ENCODE results near the gene ABCA7. TPM values are rescaled to one million over a fixed set of nuclear protein-coding genes. Genes with fewer than 3 reads are reported as not detected.

The ABCA7 gene
- total RNA-seq, 2 experiments from 2014 or later, result 114 to 118 TPM

GRCh38 chr19:991174-991931 lies 48.6 kb upstream of the ABCA7 start:
- H3K4me1 ChIP-seq (ENCODE audit: insufficient read depth, low read length), result peaks cover 13% of the 10 kb centered on the region
- peak; percentile 72 for ATAC-seq (ENCODE audit: poor library complexity)
- CTCF ChIA-PET, result no interaction called here
- Mint-ChIP-seq H3K27me3 (peaks cover 2% of the 10 kb centered on the region), H3K4me1 (ENCODE audit: low read depth) (peaks cover 3% of the 10 kb centered on the region), H3K4me3 (no peak overlapping the region), H3K36me3 (ENCODE audit: low read depth) (peaks cover 27% of the 10 kb centered on the region), H3K27ac (no peak overlapping the region), H3K9me3 (no peaks in the 10 kb centered on the region)
- TF ChIP-seq CTCF (IDR thresholded peaks at IDR 0.05), result no peak
- H3K27ac ChIP-seq (ENCODE audit: low read depth in 1 of 2, low read length in 2 of 2), result no peak overlapping the region
- no peak overlapping the region for H3K4me3 ChIP-seq (ENCODE audit: low read length)
- POLR2A ChIA-PET, result no interaction called here
- H3K27me3 ChIP-seq (ENCODE audit: control insufficient read depth in 1 of 2, insufficient read depth in 2 of 2, low read length in 2 of 2), result peaks cover 0 to 6% of the 10 kb centered on the region in 2 experiments
- peaks cover 47% of the 10 kb centered on the region for H3K36me3 ChIP-seq (ENCODE audit: insufficient read depth, low read length)
- intact Hi-C loops (cut with DNase I, micrococcal nuclease), result no loop called here
- peak; percentile 19 to 79 (median 46) for DNase-seq
- no peaks in the 10 kb centered on the region for H3K9me3 ChIP-seq (ENCODE audit: control insufficient read depth in 1 of 2, insufficient read depth in 1 of 2, low read length in 2 of 2)

- Histone ChIP-seq H3K9me3 (ENCODE audit: control insufficient read depth in 1 of 2, insufficient read depth in 1 of 2, low read length in 2 of 2) (no peaks in the 10 kb centered on the region), H3K4me3 (ENCODE audit: low read length) (no peak overlapping the region), H3K36me3 (ENCODE audit: insufficient read depth, low read length) (peaks cover 41% of the 10 kb centered on the region), H3K4me1 (ENCODE audit: insufficient read depth, low read length) (peaks cover 20% of the 10 kb centered on the region), H3K27me3 (ENCODE audit: control insufficient read depth in 1 of 2, insufficient read depth in 2 of 2, low read length in 2 of 2) (peaks cover 0 to 10% of the 10 kb centered on the region in 2 experiments), H3K27ac (ENCODE audit: low read depth in 1 of 2, low read length in 2 of 2) (no peak overlapping the region)
- TF ChIP-seq CTCF (IDR thresholded peaks at IDR 0.05), result no peak
- peaks cover 7% of the 10 kb centered on the region for H3K27me3 Mint-ChIP-seq
- H3K36me3 Mint-ChIP-seq (ENCODE audit: low read depth), result peaks cover 23% of the 10 kb centered on the region
- ATAC-seq (ENCODE audit: poor library complexity), result no peak
- H3K9me3 Mint-ChIP-seq, result no peaks in the 10 kb centered on the region
- H3K4me3 Mint-ChIP-seq, result no peak overlapping the region
- H3K4me1 Mint-ChIP-seq (ENCODE audit: low read depth), result peaks cover 8% of the 10 kb centered on the region
- no peak overlapping the region for H3K27ac Mint-ChIP-seq
- CTCF ChIA-PET, result no interaction called here
- POLR2A ChIA-PET, result no interaction called here
- intact Hi-C loops (cut with DNase I, micrococcal nuclease), result no loop called here
- no peak for DNase-seq
These were observed 47.8 kb upstream of the ABCA7 start for GRCh38 chr19:991932-992669.

GRCh38 chr19:992670-993055 lies 47.2 kb upstream of the ABCA7 start:
- intact Hi-C loops (cut with DNase I, micrococcal nuclease), result no loop called here
- no peaks in the 10 kb centered on the region for H3K9me3 ChIP-seq (ENCODE audit: control insufficient read depth in 1 of 2, insufficient read depth in 1 of 2, low read length in 2 of 2)
- H3K27me3 ChIP-seq (ENCODE audit: control insufficient read depth in 1 of 2, insufficient read depth in 2 of 2, low read length in 2 of 2), result peaks cover 0 to 15% of the 10 kb centered on the region in 2 experiments
- H3K27ac Mint-ChIP-seq, result no peak overlapping the region
- POLR2A ChIA-PET, result no interaction called here
- H3K4me3 Mint-ChIP-seq, result no peak overlapping the region
- peaks cover 23% of the 10 kb centered on the region for H3K4me1 ChIP-seq (ENCODE audit: insufficient read depth, low read length)
- DNase-seq (no peak), ATAC-seq (ENCODE audit: poor library complexity) (no peak)
- H3K4me1 Mint-ChIP-seq (ENCODE audit: low read depth), result peaks cover 8% of the 10 kb centered on the region
- no peaks in the 10 kb centered on the region for H3K9me3 Mint-ChIP-seq
- H3K36me3 ChIP-seq (ENCODE audit: insufficient read depth, low read length), result peaks cover 37% of the 10 kb centered on the region
- TF ChIP-seq CTCF (IDR thresholded peaks at IDR 0.05), result no peak
- no peak overlapping the region for H3K4me3 ChIP-seq (ENCODE audit: low read length)
- H3K36me3 Mint-ChIP-seq (ENCODE audit: low read depth), result peaks cover 23% of the 10 kb centered on the region
- peaks cover 8% of the 10 kb centered on the region for H3K27me3 Mint-ChIP-seq
- H3K27ac ChIP-seq (ENCODE audit: low read depth in 1 of 2, low read length in 2 of 2), result no peak overlapping the region
- CTCF ChIA-PET, result no interaction called here

All from CD4-positive, alpha-beta T cell (primary cell).